ENCODE measurements around the gene ZBTB26.
A peak's percentile ranks its signal among the peaks of the same experiment; 100 is the strongest.

ZBTB26 gene

GRCh38 chr9:122931226-122932121, at the start of gene ZBTB26:
ZBTB26 (minus strand) TSS chr9:122931512; CDS start chr9:122919934, 11,578 bp downstream.
- DNase-seq = peak; percentile 83

GRCh38 chr9:122978601-122979000, 47.3 kb upstream of the ZBTB26 start:
- DNase-seq = no peak

GRCh38 chr9:122975196-122975595, 43.9 kb upstream of the ZBTB26 start:
- no peak for DNase-seq

GRCh38 chr9:122961139-122961538, 29.8 kb upstream of the ZBTB26 start:
- no peak for DNase-seq

- DNase-seq = no peak
Measured at GRCh38 chr9:122955961-122956360, 24.6 kb upstream of the ZBTB26 start.

GRCh38 chr9:122954253-122954691, 23.0 kb upstream of the ZBTB26 start:
- DNase-seq = no peak

GRCh38 chr9:122951056-122951455, 19.7 kb upstream of the ZBTB26 start:
- no peak for DNase-seq

- DNase-seq = no peak
Measured at GRCh38 chr9:122950263-122950662, 19.0 kb upstream of the ZBTB26 start.

GRCh38 chr9:122949696-122950095, 18.4 kb upstream of the ZBTB26 start:
- DNase-seq = no peak

GRCh38 chr9:122948313-122948712, 17.0 kb upstream of the ZBTB26 start:
- DNase-seq = no peak

GRCh38 chr9:122946461-122947005, 15.2 kb upstream of the ZBTB26 start:
- no peak for DNase-seq

- DNase-seq = no peak
Measured at GRCh38 chr9:122944960-122945888, 13.9 kb upstream of the ZBTB26 start.

- no peak for DNase-seq
Measured at GRCh38 chr9:122941582-122942234, 10.4 kb upstream of the ZBTB26 start.

- peak; percentile 95 for DNase-seq
Measured at GRCh38 chr9:122940749-122941581, 9.7 kb upstream of the ZBTB26 start, which contains the start of gene RABGAP1. RABGAP1 (plus strand) TSS chr9:122941020; CDS start chr9:122957060, 16,040 bp downstream.

GRCh38 chr9:122940454-122940748, 9.1 kb upstream of the ZBTB26 start:
- no peak for DNase-seq

GRCh38 chr9:122939601-122940000, 8.3 kb upstream of the ZBTB26 start:
- no peak for DNase-seq

GRCh38 chr9:122936883-122937282, 5.6 kb upstream of the ZBTB26 start:
- DNase-seq = no peak

- DNase-seq = no peak
Measured at GRCh38 chr9:122936464-122936863, 5.2 kb upstream of the ZBTB26 start.

GRCh38 chr9:122930541-122931225, 629 bp downstream of the ZBTB26 start:
- DNase-seq = no peak

- DNase-seq = no peak
Measured at GRCh38 chr9:122929796-122930354, 1.4 kb downstream of the ZBTB26 start.

- DNase-seq = no peak
Measured at GRCh38 chr9:122923947-122924346, 7.4 kb downstream of the ZBTB26 start.
